HL-60/S4 treated with phorbol 12-myristate 13-acetate at 8.2 ng/mL for 4 days and 3 days (cell line): Measurements from ENCODE around the gene TTC5.
"Not testable (repeated sequence)": the region's sequence is repeated elsewhere in the genome, so short reads cannot be mapped to it uniquely, and the experiment has no call there.

Experiments used
- in situ Hi-C: fragments of 300-500 bp; cut with MboI; formaldehyde crosslinking; loops from 2 replicates; pipeline ENCODE4 v1.15.0; 2022; ENCODE audit warnings: low sequenced_read_pairs

Gene TTC5

GRCh38 chr14:20305265-20306078 is at the start of gene TTC5:
Gene TTC5, minus strand, starts transcription at chr14:20305951. Its CDS starts 14 bp downstream, at chr14:20305937.
- in situ Hi-C loops = no loop called here

GRCh38 chr14:20350860-20351259 is 45.1 kb upstream of the TTC5 start:
- in situ Hi-C loops = no loop called here

GRCh38 chr14:20350282-20350681 is 44.5 kb upstream of the TTC5 start:
- in situ Hi-C loops = no loop called here

- in situ Hi-C loops = no loop called here
Measured at GRCh38 chr14:20347747-20348146, 42.0 kb upstream of the TTC5 start.

- in situ Hi-C loops = no loop called here
Measured at GRCh38 chr14:20346713-20347112, 41.0 kb upstream of the TTC5 start.

- in situ Hi-C loops = no loop called here
Measured at GRCh38 chr14:20345366-20345765, 39.6 kb upstream of the TTC5 start.

GRCh38 chr14:20343862-20344220 is 38.1 kb upstream of the TTC5 start:
- in situ Hi-C loops = no loop called here

- in situ Hi-C loops = no loop called here
Measured at GRCh38 chr14:20343092-20343861, 37.5 kb upstream of the TTC5 start, which contains the start of gene PARP2. Gene PARP2, plus strand, starts transcription at chr14:20343635. Its CDS starts 7 bp downstream, at chr14:20343642.

- in situ Hi-C loops = no loop called here
Measured at GRCh38 chr14:20341646-20342045, 35.9 kb upstream of the TTC5 start.

- in situ Hi-C loops = not testable (repeated sequence)
Measured at GRCh38 chr14:20341032-20341431, 35.3 kb upstream of the TTC5 start.

GRCh38 chr14:20334017-20334416 is 28.3 kb upstream of the TTC5 start:
- in situ Hi-C loops = no loop called here

GRCh38 chr14:20333494-20333841 is 27.7 kb upstream of the TTC5 start:
- in situ Hi-C loops = no loop called here

- in situ Hi-C loops = no loop called here
Measured at GRCh38 chr14:20332788-20333493, 27.2 kb upstream of the TTC5 start, which contains the start of gene CCNB1IP1. Gene CCNB1IP1, minus strand, starts transcription at chr14:20333279. Its CDS starts 16,756 bp downstream, at chr14:20316523.

- in situ Hi-C loops = no loop called here
Measured at GRCh38 chr14:20332431-20332787, 26.7 kb upstream of the TTC5 start.

- in situ Hi-C loops = no loop called here
Measured at GRCh38 chr14:20331053-20331613, 25.4 kb upstream of the TTC5 start.

GRCh38 chr14:20329355-20329754 is 23.6 kb upstream of the TTC5 start:
- in situ Hi-C loops = loop anchor here (10.0 kb wide), 1 partner anchor 275 kb away; no protein-coding TSS in a partner anchor

GRCh38 chr14:20328705-20329104 is 23.0 kb upstream of the TTC5 start:
- in situ Hi-C loops = loop anchor here (10.0 kb wide), 1 partner anchor 276 kb away; no protein-coding TSS in a partner anchor

GRCh38 chr14:20327005-20327869 is 21.5 kb upstream of the TTC5 start:
- in situ Hi-C loops = loop anchor here (10.0 kb wide), 1 partner anchor 278 kb away; no protein-coding TSS in a partner anchor

GRCh38 chr14:20317720-20318119 is 12.0 kb upstream of the TTC5 start:
- in situ Hi-C loops = no loop called here

- in situ Hi-C loops = no loop called here
Measured at GRCh38 chr14:20314026-20314425, 8.3 kb upstream of the TTC5 start.
